MM.1S (cell line): ENCODE results near the gene KCNJ6.

Experiments
- CTCF ChIP-seq: fragments of 300-600 bp; sonication (generic); IDR thresholded peaks from 2 replicates; pipeline ENCODE4 v1.5.1; 2016; ENCODE audit warnings: antibody characterized with exemption, low read length, mixed read lengths
- EZH2phosphoT487 ChIP-seq: fragments of 300-600 bp; sonication (generic); IDR thresholded peaks from 2 replicates; pipeline ENCODE4 v1.6.1; 2018; ENCODE audit warnings: antibody characterized with exemption, low read length

GRCh38 chr21:37863842-37864241 lies 52.4 kb downstream of the KCNJ6 start:
- no peak for TF ChIP-seq CTCF
- no peak for TF ChIP-seq EZH2phosphoT487
